SKM-1 (cell line): ENCODE data around the gene DENND5B.
"Not testable (repeated sequence)": the region's sequence is repeated elsewhere in the genome, so short reads cannot be mapped to it uniquely, and the experiment has no call there.

Source experiments
- DNase-seq: peaks from one replicate; lab custom pipeline; 2025; ENCODE audit not compliant: unreplicated experiment; lab: John Stamatoyannopoulos, UW

The DENND5B gene

DNA sequence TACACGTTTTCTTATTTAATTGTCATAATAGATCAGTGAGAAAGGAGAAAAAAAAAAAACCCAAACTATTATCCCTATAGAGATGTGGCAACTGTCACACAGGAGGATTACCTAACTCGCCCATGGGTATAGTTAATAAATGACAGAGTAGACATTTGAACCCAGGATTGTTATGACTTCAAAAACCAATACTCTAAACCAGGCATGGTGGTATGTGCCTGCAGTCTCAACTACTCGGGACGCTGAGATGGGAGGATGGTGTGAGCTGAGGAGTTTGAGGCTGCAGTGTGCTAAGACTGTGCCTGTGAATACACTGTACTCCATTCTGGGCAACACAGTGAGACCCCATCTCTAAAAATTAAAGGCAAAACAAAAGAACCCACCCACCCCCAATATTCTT is 114.5 kb downstream of the DENND5B start:
- DNase-seq = no peak

DNA sequence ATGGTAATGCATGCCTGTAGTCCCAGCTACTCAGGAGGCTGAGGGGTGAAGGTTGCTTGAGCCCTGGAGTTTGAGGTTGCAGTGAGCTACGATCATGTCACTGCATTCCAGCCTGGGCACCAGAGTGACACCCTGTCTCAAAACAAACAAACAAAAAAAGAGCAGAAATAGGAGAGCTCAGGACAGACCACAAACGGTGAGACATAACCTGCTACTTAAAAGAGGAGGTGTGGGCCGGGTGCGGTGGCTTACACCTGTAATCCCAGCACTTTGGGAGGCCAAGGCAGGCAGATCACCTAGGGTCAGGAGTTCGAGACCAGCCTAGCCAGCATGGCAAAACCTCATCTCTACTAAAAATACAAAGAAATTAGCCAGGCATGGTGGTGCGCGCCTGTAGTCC is 115.3 kb downstream of the DENND5B start:
- DNase-seq = not testable (repeated sequence)

GRCh38 chr12:31474751-31475150 is 116.2 kb downstream of the DENND5B start:
- no peak for DNase-seq

- no peak for DNase-seq
Measured at GRCh38 chr12:31471823-31472222, 119.1 kb downstream of the DENND5B start.

DNA sequence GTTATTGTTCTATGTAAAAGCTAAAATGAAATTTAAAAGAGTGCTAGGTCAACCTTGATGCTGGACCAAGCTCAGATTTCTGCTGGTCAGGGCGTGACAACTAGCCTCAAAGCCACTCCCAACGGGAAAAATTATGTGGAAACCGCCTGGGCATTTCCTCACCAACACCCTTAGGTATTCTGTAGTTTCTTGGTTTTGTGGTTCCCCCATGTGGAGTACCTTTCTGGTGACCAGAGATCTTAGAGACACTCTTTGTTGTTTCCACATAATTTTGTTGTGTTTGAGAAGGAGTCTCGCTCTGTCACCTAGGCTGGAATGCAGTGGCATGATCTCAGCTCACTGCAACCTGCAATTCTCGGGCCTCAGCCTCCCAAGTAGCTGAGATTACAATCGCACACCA is 119.9 kb downstream of the DENND5B start:
- DNase-seq = no peak

DNA sequence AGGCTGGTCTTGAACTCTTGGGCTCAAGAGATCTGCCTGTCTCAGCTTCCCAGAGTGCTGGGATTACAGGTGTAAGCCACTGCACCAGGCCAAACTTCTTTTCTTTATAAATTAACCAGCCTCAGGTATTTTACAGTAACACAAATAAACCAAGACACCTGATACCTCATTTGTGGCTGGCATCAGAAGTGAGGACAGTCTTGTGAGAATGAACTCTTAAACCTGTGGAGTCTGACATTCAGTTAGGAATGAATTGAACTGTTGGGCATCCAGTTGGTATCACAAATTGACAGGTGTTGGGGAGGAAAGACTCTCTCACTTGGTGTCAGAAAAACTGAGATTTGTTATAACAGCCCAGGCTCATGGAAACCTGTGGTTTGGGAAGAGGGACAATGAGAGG is 120.5 kb downstream of the DENND5B start:
- DNase-seq = no peak

- DNase-seq = no peak
Measured at GRCh38 chr12:31466768-31467167, 124.2 kb downstream of the DENND5B start.

DNA sequence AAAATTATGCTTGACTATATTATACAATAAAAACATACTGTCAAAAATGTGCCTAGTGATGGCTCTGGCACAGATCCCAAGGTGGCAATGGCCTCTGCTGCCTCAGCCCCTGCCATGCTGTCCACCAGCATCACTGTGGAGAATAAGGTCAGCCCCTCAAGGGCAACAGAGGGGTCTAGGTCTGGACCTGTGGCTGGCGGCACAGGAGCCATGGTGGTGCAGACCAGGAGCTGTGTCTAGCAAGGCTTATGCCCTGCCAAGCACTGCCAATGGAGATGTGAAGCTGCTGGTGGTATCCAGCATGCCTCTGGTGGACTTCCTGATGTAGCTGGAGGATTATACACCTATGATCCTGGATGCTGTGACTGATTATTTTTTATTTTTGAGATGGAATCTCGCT is 125.9 kb downstream of the DENND5B start:
- no peak for DNase-seq

DNA sequence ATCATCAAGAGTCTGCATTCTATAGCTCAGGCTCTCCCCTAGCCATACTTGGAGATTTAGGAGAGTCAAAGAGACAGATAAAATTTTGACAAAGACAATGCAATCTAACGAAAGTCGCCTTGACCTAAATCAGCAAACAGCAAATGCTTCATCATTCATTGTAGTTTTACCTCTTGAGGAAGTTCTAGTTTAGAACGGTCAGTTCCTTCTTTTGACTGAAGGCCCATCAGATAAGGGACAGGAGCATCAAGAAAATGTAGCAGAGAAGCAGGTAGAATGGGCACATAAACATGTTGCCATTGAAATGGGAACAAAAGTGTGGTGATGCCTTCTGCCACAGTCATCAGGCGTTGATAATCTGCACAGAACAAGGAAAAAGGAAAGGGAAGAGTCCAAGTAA is 130.9 kb downstream of the DENND5B start:
- no peak for DNase-seq

DNA sequence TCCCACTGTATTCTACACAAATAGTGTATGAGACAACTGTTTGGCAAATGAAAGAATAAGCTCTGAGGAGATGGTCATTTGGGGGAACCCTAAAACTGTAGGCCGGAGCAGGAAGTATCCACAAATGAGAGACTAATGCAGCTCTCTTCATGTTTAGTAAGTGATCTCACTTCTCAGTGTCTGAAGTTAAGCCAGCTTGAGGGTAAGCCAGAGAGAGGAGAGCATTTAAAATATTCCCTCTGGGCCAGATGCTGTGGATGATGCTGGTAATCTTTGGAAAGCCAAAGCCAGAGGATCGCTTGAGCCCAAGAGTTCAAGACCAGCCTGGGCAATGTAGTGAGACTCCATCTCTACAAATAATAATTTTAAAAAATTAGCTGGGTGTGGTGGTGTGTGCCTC is 134.4 kb downstream of the DENND5B start:
- no peak for DNase-seq

DNA sequence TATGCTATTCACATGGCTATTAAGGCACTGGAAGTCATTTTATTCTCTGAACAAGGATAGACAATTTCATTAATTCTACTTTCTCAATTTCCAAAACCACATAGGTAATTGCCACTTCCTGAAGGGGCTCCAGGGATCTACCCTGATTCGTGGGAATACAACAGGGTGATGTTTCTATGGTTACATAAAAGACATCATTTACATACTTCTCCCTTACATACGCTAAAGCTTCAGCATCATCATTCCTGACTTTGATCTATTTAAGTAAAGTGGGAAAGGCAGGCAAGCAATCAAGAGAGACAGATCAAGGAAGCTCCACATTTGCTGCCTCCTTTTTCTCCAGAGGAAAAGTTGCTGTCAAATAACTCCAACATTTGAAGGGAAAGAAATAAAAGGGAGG is 146.2 kb downstream of the DENND5B start:
- DNase-seq = no peak

DNA sequence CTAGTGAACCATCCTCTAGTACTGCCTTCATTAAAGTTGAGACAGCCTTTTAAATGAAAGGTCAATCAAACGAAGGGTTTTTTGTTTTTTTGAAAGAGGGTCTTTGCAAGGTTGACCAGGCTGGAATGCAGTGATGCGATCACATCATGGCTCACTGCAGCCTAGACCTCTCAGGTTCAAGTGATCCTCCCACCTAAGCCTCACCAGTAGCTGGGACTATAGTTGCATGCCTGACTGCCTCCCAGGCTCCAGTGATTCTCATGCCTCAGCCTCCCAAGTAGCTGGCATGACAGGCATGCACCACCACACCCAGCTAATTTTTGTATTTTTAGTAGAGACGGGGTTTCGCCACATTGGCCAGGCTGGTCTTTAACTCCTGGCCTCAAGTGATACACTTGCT is 150.3 kb downstream of the DENND5B start:
- DNase-seq = no peak

DNA sequence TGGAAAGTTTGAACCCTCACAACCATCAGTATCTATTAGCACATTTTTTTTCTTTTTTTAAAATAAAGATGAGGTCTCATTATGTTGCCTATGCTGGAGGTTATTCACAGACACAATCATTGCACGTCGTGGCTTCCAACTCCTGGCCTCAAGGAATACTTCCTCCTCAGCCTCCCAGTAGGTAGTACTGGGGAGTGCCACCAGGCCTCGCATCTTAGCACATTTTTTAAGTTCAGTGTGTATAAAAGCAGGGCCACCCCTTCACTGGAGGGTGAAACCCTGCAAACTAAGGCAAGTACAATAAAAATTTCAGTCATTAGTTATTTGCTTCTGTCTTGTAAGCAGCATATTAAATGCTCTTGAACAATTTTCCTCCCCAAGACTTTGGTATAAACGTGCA is 150.8 kb downstream of the DENND5B start:
- no peak for DNase-seq

- DNase-seq = no peak
Measured at GRCh38 chr12:31431721-31432240, 159.2 kb downstream of the DENND5B start.

DNA sequence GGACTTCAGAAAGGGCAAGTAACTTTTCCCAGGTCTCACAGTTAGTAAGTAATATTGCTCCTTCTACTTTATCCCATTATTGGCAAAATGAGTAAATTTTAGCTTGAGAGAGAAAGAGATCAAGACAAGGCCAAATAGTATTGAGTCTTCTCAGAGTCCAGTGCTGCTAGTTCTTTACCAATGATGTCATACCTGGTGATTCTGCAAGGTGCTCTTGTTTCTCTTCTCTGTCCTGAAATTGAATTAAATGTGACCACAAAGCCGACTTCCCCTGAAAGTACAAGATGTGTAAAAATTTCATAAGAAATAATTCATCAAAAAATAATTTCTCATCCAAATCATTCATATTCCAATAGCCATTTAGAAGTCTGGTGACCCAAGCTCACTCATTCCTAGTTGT is 167.5 kb downstream of the DENND5B start:
- DNase-seq = no peak

GRCh38 chr12:31412292-31412801 is 178.6 kb downstream of the DENND5B start:
- no peak for DNase-seq

DNA sequence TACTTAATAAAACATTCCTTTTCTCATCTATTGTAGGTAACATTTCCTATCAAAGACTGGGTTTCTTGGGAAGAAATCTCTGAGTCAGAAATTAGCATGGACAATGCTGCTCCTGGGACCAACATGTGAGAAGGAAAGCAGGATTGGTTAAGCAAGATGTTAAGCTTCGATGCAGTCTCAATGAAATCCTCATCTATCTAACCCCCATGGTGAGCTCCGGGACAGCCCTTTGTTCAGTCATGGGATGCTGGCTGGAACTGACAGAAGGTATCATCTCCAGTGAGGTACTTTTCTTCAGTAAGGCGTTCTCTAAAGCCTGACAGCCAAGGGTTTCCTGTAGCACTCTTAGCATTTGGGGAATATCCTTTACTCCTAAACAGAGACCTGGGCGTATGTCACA is 182.2 kb downstream of the DENND5B start:
- no peak for DNase-seq

DNA sequence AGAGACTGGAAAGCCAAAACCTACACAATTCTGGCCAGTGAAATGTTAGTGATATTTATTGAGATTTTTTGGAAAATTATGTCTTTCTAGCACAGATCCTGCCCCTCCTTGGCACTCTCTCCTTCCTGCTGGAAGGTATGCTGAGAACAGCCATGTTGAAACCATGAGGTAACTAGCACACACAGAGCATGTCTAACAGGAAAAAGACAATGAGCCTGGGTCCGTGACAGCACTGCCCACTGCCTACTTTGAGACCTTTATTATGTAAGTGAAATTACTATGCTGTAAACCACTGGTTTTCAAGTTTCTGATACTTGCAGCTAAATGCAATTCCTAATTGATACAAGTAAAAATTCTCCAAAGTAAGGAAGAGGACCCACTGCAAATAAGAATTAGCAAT is 183.4 kb downstream of the DENND5B start:
- DNase-seq = no peak

- no peak for DNase-seq
Measured at GRCh38 chr12:31406345-31406744, 184.6 kb downstream of the DENND5B start.

DNA sequence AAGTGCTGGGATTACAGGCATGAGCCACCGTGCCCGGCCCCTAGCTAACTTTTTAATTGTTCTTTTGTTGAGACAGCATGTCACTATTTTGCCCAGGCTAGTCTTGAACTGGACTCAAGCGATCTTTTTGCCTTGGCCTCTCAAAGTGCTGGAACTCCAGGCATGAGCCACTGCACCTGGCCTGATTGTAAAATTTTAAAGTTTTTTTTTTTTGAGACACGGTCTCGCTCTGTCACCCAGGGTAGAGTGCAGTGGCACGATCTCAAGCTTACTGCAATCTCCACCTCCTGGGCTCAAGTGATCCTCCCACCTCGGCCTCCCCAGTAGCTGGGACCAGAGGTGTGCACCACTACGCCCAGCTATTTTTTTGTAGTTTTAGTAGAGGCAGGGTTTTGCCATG is 185.9 kb downstream of the DENND5B start:
- DNase-seq = no peak

DNA sequence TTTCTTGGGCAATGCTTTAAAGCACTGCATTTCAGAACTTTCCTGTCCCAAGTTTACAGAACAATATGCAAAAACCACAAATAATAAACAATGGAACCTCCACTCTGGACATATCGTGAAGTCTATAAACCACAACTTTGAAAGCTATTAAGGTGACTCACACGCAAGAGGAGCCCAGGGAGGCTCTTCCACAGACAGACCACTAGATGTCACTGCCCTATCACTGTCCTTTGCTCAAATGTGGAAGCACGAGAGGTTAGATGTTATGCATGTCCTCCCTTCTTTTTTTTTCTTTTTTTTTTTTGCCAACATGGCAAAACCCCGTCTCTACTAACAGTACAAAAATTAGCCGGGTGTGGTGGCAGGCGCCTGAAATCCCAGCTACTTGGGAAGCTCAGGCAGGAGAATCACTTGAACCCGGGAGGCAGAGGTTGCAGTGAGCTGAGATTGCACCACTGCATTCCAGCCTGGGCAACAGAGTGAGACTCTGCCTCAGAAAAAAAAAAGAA is 187.8 kb downstream of the DENND5B start:
- DNase-seq = peak; percentile 34

DNA sequence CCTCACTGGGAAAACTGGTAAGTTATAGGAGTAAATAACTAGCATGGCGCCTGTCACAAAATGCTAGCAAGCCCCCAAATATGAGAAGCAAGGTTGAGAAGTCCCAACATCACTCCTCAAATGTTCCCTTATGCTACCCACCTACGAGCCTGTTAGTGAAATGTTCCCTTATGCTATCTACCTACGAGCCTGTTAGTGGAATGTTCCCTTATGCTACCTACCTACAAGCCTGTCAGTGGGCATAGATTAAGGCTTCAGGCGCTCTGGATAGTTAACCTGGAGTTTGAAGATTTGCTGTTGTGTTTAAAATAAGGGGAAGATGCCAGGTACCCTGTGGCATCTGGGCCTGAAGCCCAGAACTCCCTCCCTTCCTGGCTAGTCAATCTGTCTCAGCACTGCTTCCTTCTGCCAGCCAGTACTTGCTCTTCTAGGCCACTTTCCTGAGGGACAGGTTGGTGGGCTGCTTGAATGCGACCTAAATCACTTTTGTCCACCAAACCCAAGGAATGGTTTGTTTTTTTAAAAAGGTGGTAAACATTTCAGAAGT is 197.9 kb downstream of the DENND5B start:
- DNase-seq = no peak

- DNase-seq = no peak
Measured at GRCh38 chr12:31390991-31391390, 199.9 kb downstream of the DENND5B start.
